ENCODE data around the gene LLGL2.

Gene LLGL2

GRCh38 chr17:75490953-75491649 is 34.4 kb upstream of the LLGL2 start:
- no peak for DNase-seq (ENCODE audit: insufficient read length, low spot score)
- no peak for FAIRE-seq

DNA sequence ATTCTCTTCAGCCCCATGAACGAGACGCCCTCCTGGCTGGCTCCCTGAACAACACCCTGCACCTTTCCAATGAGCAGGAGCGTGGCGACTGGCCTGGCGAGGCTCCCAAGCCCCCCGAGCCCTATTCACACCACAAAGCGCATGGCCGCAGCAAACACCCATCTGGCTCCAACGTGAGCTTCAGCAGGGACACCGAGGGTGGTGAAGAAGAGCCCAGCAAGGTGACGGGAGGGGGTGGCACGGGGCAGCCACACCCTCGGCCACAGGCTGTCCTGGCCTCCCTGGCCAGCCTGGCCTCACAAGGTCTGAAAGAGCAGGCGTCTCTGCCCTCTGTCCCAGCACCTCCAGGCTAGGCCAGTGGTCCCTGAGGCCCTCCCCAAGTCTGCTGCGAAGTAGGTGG is 33.8 kb upstream of the LLGL2 start:
- no peak for DNase-seq (ENCODE audit: insufficient read length, low spot score)
- no peak for FAIRE-seq

- DNase-seq (ENCODE audit: insufficient read length, low spot score) = no peak
- no peak for FAIRE-seq
Measured at GRCh38 chr17:75492555-75493168, 32.8 kb upstream of the LLGL2 start.

DNA sequence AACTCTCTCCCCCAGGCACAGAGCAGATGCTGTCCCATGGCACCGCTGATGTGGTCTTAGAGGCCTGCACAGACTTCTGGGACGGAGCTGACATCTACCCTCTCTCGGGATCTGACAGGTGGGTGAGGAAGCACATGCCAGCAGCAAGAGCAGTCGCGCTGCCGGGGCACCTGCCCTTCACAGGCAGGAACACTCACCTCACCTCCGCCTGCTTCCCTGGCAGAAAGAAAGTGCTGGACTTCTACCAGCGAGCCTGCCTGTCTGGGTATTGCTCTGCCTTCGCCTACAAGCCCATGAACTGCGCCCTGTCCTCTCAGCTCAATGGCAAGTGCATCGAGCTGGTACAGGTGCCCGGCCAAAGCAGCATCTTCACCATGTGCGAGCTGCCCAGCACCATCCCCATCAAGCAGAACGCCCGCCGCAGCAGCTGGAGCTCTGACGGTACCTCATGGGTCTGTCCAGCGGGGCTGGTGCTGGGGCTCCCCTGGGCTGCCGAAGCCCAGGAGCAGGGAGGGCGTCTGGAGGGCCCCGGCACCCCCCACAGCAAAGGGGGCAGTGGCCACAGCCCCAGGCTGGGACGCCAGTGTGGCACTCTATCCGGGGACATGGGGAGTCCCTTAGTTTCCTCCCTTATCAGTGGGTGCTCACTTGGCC is 31.9 kb upstream of the LLGL2 start:
- FAIRE-seq (no peak), DNase-seq (ENCODE audit: insufficient read length, low spot score) (no peak)

- DNase-seq (ENCODE audit: insufficient read length, low spot score) = no peak
- no peak for FAIRE-seq
Measured at GRCh38 chr17:75494326-75494877, 31.1 kb upstream of the LLGL2 start.

GRCh38 chr17:75496005-75496404 is 29.5 kb upstream of the LLGL2 start:
- FAIRE-seq (peak; percentile 40), DNase-seq (ENCODE audit: insufficient read length, low spot score) (no peak)

DNA sequence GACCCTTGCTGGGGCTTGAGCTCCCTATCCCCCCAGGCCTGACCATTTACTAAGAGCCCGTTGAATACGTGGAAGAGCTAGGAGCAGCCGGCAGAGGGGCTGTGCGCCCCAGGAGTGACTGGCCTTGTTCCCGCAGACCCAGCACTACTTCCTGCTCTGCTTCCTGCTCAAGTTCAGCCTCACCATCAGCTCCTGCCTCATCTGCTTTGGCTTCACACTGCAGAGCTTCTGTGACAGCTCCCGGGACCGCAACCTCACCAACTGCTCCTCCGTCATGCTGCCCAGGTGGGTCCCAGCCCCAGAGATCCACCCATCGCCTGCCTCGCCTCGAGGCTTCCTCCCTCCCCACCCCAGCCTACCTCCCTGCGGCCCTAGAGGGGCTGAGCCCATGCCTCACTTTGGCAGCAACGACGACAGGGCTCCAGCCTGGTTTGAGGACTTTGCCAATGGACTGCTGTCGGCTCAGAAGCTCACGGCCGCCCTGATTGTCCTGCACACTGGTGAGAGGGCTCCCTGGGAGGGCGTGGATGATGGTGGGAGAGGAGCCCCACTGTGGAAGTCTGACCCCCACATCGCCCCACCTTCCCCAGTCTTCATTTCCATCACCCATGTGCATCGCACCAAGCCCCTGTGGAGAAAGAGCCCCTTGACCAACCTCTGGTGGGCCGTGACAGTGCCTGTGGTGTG is 27.3 kb upstream of the LLGL2 start:
- no peak for DNase-seq (ENCODE audit: insufficient read length, low spot score)
- no peak for FAIRE-seq

GRCh38 chr17:75498726-75499213 is 26.7 kb upstream of the LLGL2 start:
- DNase-seq (ENCODE audit: insufficient read length, low spot score) (no peak), FAIRE-seq (peak; percentile 52)

- FAIRE-seq = no peak
- DNase-seq (ENCODE audit: insufficient read length, low spot score) = no peak
Measured at GRCh38 chr17:75499313-75500022, 26.0 kb upstream of the LLGL2 start.

- peak; percentile 51 for FAIRE-seq
- no peak for DNase-seq (ENCODE audit: insufficient read length, low spot score)
Measured at GRCh38 chr17:75500419-75501216, 24.9 kb upstream of the LLGL2 start.

DNA sequence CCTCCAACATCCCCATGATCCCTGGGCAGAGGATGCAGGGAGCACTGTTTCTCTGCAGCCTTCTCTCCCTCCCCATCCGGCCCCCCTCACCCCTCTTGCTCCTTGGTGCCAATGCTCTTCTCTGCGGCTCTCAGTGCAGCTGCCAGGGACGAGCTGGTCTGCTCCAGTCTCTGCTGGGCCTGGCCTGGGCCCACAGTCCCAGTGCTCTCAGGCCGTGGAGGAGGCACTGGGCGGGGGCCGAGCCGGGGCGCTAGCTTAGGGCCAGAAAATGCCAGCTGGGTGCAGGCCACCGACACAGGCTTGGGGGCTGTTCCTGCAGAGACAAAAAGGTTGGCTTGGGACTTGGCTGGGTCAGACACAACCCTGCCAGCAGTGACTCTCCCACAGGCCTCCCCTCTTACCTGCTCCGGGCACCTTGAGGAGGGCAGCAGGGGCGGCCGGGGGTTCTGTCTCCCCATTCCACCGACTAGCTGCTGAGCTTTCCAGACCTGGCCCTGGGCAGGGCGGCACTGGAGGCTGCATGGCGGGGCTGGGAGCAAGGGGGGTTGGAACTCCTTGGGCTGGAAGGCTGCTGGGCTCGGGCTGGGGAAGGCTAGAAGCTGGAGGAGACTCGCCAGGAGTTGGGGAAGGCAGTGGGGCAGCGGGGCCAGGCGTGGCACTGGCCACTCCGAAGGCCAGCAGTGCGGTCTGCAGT is 24.0 kb upstream of the LLGL2 start:
- FAIRE-seq (no peak), DNase-seq (ENCODE audit: insufficient read length, low spot score) (no peak)

- DNase-seq (ENCODE audit: insufficient read length, low spot score) (no peak), FAIRE-seq (no peak)
Measured at GRCh38 chr17:75502072-75502720, 23.3 kb upstream of the LLGL2 start.

DNA sequence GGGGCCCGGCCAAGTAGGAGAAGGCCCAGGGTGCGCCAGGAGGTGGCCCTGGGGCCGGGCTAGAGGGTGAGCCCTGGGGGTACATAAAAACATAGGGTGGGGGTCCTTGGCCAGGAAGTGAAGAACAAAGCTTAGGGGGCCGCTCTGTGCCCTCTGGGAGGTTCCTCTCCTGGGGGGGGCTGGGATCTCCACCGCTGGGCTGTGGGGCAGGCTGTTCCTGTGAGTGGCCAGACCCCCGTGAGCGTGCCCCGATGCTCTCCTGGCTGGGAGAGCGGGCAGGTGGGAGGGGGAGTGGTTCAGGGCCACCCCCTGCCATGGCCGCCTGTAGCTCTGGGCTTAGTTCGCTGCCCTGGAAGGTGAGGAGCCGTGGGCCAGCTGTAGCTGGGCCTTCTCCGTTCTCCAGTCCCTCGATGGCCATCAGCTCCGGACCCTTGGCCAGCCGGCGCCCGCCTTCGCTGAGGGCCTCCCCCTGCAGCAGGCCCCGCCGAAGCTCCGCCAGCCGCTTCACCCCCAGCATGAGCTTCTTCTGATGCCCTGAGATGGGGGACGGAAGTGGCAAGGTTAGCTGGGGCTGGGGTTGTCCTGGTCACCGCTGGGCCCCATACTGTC is 22.7 kb upstream of the LLGL2 start:
- DNase-seq (ENCODE audit: insufficient read length, low spot score) (no peak), FAIRE-seq (no peak)

DNA sequence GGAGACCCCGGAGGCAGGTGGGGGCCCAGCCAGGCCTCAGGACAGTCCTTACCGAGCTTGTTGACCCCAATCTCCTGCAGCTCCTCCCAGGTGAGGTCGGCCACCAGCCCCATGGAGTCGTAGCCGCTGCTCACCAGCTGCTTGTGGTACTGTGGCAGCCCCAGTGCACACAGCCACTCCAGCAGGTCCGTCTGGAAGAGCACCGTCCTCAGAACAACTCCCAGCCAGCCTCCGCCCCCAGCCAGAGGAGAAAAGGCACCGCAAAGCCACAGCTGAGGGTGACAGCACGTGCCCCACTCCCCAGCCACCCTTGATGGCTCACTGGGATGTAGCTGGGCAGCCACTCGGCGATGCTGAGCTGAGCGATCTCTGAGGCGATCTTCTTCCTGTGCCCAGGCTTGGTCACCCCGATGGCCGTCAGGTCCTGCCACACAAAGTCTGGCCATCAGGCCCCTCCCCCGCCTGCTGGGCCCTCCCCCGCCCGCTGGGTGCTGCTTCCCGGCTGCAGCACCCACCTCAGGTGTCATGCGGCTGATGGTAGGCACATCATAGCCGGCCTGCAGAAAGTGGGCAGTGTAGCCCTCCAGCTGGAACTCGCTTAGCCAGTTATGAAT is 22.1 kb upstream of the LLGL2 start:
- DNase-seq (ENCODE audit: insufficient read length, low spot score) (no peak), FAIRE-seq (peak; percentile 31)

DNA sequence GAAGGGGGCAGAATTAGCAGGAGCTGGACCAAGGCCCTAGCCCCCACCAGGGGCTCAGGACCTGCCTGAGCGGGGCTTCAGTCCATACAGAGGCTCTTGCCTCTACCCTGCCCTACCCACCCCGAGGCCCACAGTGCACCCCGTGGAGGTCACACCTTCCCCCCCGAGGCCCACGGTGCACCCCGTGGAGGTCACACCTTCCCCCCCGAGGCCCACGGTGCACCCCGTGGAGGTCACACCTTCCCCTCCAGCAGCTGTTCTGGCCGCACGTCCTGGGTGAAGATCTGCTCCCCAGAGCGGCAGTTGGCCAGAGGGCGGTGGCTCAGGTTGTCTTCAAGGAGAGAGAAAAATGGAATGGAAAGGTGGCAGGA is 21.5 kb upstream of the LLGL2 start:
- FAIRE-seq (no peak), DNase-seq (ENCODE audit: insufficient read length, low spot score) (no peak)

- DNase-seq (ENCODE audit: insufficient read length, low spot score) (peak; percentile 67), FAIRE-seq (peak; percentile 68)
Measured at GRCh38 chr17:75504347-75505151, 20.9 kb upstream of the LLGL2 start.

GRCh38 chr17:75505152-75505409 is 20.4 kb upstream of the LLGL2 start:
- FAIRE-seq (no peak), DNase-seq (ENCODE audit: insufficient read length, low spot score) (no peak)
